Measurements from ENCODE around the gene PCDHGC5.
A peak's percentile ranks its signal among the peaks of the same experiment; 100 is the strongest.

PCDHGC5 gene

GRCh38 chr5:141488591-141489561 lies at the start of gene PCDHGC5:
Gene PCDHGC5, plus strand, starts transcription at chr5:141489081. Its CDS starts 160 bp downstream, at chr5:141489241.
- no peak for DNase-seq

- DNase-seq = no peak
These were observed 49.3 kb upstream of the PCDHGC5 start for GRCh38 chr5:141439411-141440141.

GRCh38 chr5:141440341-141440740 lies 48.5 kb upstream of the PCDHGC5 start:
- DNase-seq = no peak

GRCh38 chr5:141441571-141442170 lies 47.2 kb upstream of the PCDHGC5 start:
- DNase-seq = no peak

GRCh38 chr5:141465351-141465750 lies 23.5 kb upstream of the PCDHGC5 start:
- no peak for DNase-seq

- DNase-seq = peak; percentile 87
These were observed 13.2 kb upstream of the PCDHGC5 start, which contains the start of gene PCDHGC3 for GRCh38 chr5:141475625-141476131. Gene PCDHGC3, plus strand, starts transcription at chr5:141475966. Its CDS starts 151 bp downstream, at chr5:141476117.

- peak; percentile 19 for DNase-seq
These were observed 12.6 kb upstream of the PCDHGC5 start for GRCh38 chr5:141476132-141476911.

- DNase-seq = no peak
These were observed 11.8 kb upstream of the PCDHGC5 start for GRCh38 chr5:141477044-141477575.

- DNase-seq = no peak
These were observed 11.1 kb upstream of the PCDHGC5 start for GRCh38 chr5:141477815-141478214.

- no peak for DNase-seq
These were observed 10.4 kb upstream of the PCDHGC5 start for GRCh38 chr5:141478321-141478945.

GRCh38 chr5:141479776-141480175 lies 9.1 kb upstream of the PCDHGC5 start:
- DNase-seq = no peak

GRCh38 chr5:141483902-141484301 lies 5.0 kb upstream of the PCDHGC5 start:
- DNase-seq = no peak

GRCh38 chr5:141484310-141484640 lies 4.6 kb upstream of the PCDHGC5 start:
- DNase-seq = no peak

- DNase-seq = no peak
These were observed 4.1 kb upstream of the PCDHGC5 start, which contains the start of gene PCDHGC4 for GRCh38 chr5:141484641-141485311. Gene PCDHGC4, plus strand, starts transcription at chr5:141485030. Its CDS starts 144 bp downstream, at chr5:141485174.

GRCh38 chr5:141485321-141486055 lies 3.4 kb upstream of the PCDHGC5 start:
- no peak for DNase-seq

GRCh38 chr5:141486091-141486490 lies 2.8 kb upstream of the PCDHGC5 start:
- DNase-seq = no peak

GRCh38 chr5:141487131-141487530 lies 1.8 kb upstream of the PCDHGC5 start:
- DNase-seq = no peak

- no peak for DNase-seq
These were observed 960 bp downstream of the PCDHGC5 start for GRCh38 chr5:141489841-141490240.

- no peak for DNase-seq
These were observed 1.4 kb downstream of the PCDHGC5 start for GRCh38 chr5:141490271-141490670.

- DNase-seq = no peak
These were observed 1.9 kb downstream of the PCDHGC5 start for GRCh38 chr5:141490771-141491170.
